Ishikawa (cell line): ENCODE results near the gene TRRAP.

Experiments
- EGR1 ChIP-seq: IDR thresholded peaks from 2 replicates; pipeline ENCODE4 v1.6.1; 2012
- EP300 ChIP-seq: IDR thresholded peaks from 2 replicates; pipeline ENCODE4 v1.6.1; 2012; ENCODE audit warnings: borderline replicate concordance
- FOXM1 ChIP-seq: IDR thresholded peaks from 2 replicates; pipeline ENCODE4 v1.6.1; 2012; ENCODE audit warnings: low read depth, borderline replicate concordance
- RAD21 ChIP-seq: IDR thresholded peaks from 2 replicates; pipeline ENCODE4 v1.6.1; 2012; ENCODE audit warnings: low read depth
- TAF1 ChIP-seq: IDR thresholded peaks from 2 replicates; pipeline ENCODE4 v1.6.1; 2012; ENCODE audit warnings: low read depth, mild to moderate bottlenecking
- TF ChIP-seq, protein P1 (sequence below): IDR thresholded peaks from 2 replicates; pipeline ENCODE4 v1.6.1; 2012

DNA sequence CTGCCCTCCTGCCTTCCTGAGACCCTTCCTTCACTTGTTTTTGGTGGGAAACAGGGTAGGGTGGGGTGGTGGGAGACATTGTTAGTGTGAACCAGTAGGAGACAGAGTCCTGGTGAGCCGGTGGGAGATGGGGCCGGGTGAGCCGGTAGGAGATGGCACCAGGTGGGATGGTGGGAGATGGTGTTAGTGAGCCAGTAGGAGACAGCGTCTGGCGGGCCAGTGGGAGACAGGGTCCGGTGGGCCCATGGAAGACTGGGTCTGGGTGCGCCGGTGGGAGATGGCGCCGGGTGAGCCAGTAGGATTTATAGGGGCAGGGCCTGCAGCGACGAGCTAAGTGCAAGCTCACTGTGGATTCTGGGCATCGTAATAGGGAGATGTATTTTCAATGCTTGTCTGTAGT lies 116.8 kb downstream of the TRRAP start:
- no peak for TF ChIP-seq FOXM1
- no peak for TF ChIP-seq RAD21
- TF ChIP-seq EP300 = no peak
- TF ChIP-seq, protein P1, sequence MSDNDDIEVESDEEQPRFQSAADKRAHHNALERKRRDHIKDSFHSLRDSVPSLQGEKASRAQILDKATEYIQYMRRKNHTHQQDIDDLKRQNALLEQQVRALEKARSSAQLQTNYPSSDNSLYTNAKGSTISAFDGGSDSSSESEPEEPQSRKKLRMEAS = no peak
- TF ChIP-seq TAF1 = no peak
- TF ChIP-seq EGR1 = no peak
